Anterior cingulate cortex (tissue), 58 donors: ENCODE results near the gene COLQ.
"Not testable (repeated sequence)": the region's sequence is repeated elsewhere in the genome, so short reads cannot be mapped to it uniquely, and the experiment has no call there.

Experiments
- DNase-seq, 58 donors: peaks; one replicate each; lab custom pipeline; 2025; lab: John Stamatoyannopoulos, UW

COLQ gene

DNA sequence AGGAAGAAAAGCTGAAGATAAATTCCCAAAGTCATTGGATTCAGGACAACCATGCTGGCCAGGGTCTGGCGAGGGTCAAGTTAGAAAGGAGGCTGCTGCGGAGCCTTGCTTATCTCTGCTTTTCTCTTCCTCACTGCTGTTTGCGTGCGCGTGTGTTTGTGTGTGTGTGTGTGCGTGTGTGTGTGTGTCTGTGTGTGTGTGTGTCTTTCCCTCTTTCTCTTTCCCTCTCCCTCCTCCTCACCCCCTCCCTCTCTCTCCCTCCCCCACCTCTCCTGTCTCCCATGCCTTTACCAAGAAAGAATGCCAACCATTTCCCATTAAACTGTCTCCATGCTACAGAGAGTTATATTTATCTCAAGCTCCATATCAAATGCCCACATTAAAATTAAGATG, at the start of gene COLQ:
Gene COLQ (minus strand): TSS at position 134 of the 393 bp plus-strand sequence. CDS start 81 bp downstream, at position 53.
- no peak for DNase-seq

DNA sequence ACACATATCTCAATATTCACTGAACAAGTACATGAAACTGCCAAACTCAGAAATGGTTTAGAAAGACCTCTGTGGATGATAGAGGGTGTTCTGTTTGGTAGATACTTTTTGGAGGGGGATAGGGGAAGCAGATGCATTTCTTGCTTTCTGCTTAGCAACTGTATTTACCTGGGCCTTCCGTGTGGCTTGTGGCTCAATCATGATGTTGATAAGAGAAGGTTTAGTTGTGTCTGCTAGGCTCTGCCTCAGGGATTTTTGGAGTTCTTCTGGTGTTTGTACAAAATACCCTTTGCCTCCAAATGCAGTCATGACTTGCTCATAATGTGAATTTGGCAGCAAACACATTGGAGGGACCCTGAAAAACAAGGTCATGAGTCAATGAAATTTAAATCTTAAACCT, 41.7 kb upstream of the COLQ start:
- DNase-seq = no peak

DNA sequence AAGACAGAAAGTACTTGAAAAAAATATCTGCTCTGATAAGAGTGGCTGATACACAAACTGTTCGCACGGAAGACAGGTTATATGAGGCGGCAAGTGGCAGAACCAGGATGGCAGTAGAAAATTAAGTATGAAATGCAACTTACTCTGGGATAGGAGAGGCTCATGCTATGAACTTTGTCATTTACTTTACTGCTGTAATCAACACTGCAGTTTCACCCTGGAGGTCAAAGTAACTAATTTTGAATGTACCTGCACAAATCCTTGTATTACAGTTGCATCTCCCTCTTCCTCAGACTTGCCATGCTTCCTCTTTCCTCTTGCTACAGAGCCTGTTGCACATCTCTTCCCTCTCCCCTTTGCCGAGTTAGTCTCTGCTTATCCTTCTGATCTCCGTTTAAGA, 41.1 kb upstream of the COLQ start:
- DNase-seq = no peak

DNA sequence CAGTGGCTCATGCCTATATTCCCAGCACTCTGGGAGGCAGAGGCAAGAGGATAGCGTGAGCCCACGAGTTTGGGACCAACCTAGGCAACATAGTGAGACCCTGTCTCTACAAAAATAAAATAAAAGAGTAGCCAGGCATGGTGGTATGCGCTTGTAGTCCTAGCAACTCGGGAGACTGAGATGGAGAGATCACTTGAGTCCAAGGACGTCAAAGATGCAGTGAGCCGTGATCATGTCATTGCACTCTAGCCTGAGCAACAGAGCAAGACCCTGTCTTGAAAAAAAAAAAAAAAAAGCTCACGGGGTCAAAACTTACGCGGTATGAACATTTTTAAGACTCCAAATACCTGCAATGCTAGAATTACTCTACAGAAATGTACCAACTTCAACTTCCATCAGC, 37.1 kb upstream of the COLQ start:
- DNase-seq = no peak

DNA sequence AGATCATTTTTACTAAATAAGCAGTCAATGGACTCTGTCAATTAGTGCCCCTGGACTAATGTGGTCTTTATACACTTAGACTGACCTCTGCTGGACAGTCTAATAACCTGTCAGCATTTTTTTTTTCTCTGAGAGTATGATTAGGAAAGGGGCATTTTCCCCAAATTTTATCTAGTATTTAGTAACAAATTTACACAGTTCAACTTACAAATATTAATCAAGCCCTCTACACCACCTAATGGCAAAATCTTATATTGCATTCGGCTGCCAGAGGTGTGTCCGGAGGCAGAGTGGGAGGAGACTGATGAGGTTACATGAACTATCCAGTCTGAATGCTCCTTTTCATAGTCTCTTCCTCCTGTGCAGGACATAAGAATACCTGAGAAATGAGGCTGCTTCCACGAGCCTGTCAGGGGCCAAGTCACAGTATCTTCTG, 36.0 kb upstream of the COLQ start:
- peak in 4 of 58 donors; percentile 10 to 37 (median 24) for DNase-seq

DNA sequence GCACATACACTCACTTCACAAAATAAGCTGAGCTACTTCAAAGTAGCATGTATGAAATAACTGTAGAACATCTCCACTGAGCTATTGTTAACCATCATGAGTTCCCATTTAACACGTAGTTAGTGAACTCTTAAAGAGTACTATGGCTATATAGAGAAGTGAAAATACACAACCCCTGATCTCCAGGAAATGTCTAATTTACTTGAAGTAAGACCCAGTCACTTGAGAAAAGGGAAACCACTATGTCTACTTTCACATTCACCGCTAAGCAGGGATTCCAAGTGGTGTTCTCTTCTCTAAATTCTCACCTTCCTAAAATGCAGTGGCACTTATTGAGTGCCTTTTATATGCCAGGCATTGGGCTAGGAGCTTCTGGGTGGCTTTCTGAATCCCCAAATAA, 35.0 kb upstream of the COLQ start:
- DNase-seq = no peak

DNA sequence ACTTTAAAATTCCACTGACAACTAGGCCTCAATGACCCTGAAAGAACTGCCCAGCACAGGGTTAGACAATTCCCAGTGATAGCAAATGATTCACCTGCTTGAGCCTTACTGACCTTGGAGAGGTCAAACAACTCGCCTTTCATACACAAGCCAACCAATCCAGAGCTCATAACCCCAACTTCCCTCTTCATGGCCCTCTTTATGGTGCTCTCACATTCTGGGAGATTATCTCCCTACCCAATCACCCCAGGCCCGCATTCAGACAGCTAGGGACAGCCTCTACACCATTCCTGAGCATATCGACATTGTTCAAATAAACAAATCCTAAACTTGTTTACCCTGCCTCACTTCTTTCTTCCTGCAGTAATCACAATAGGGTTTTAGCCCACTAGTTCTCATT, 32.2 kb upstream of the COLQ start:
- no peak for DNase-seq

DNA sequence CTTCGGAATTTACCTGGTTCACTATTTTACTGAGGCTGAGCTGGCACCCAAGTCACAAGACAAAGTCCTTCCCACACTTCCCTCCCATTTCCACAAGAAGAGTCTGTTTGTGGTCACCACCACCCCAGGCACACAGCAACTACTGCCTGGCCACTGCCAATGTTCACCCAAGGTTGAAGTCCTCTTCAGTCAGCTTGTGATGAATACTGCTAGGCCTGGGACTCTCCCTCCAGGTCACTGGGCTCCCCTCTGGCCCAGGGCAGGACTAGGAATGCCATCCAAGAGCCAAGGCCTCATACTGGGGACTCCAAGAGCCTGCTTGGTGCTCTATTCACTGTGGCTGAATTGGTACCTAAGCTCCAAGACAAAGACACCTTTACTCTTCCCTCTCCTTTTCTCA, 30.4 kb upstream of the COLQ start:
- DNase-seq = no peak

DNA sequence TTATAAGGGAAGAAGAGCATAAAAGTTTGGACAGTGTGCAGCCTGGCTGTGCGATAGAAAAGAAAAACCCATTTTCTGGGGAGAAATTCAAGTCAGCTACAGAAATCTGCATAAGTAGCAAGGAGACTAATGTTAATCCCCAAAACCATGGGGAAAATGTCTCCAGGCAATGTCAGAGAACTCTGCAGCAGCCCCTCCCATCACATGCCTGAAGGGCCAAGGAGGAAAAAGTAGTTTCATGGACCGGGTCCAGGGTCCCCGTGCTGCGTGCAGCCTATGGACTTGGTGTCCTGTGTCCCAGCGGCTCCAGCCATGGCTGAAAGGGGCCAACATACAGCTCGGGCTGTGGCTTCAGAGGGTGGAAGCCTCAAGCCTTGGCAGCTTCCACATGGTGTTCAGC, 28.3 kb upstream of the COLQ start:
- DNase-seq = no peak

DNA sequence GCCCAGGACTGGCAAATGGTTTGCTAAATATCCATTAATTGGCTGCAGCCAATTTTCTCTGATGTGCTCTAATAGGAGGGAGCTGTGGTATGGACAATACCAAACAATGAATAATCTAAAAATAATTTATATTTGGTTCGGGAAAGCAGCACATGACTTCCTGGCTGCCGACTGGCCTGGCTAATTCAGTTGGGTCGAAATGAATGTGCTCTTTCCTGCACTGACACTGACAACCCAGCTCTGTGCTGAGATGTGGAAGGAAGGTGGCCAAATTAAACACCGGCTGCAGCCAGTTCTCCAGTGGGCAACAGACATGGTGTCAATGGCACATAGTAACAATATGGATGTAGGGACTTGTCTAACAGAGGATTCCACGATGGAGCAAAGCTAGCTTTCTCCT, 21.1 kb upstream of the COLQ start:
- DNase-seq = peak in 2 of 58 donors; percentile 5 to 12

DNA sequence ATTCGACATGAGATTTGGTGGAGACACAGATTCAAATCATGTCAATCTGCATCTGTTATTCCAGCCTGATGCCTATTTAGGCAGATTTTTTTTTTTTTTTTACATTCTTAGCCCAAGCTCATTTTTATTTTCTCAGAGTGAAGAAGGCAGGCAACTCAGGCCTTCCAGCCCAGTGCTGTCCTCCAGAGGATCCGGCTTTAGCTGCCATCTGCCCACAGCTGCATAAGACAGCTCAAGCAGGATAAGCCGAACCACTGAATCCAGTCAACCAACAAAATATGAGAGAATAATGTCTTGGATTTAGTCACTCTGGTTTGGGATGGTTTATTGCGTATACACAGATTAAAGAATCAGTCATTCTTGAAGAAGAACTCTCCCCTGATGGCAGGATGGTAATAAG, 19.9 kb upstream of the COLQ start:
- DNase-seq = no peak

DNA sequence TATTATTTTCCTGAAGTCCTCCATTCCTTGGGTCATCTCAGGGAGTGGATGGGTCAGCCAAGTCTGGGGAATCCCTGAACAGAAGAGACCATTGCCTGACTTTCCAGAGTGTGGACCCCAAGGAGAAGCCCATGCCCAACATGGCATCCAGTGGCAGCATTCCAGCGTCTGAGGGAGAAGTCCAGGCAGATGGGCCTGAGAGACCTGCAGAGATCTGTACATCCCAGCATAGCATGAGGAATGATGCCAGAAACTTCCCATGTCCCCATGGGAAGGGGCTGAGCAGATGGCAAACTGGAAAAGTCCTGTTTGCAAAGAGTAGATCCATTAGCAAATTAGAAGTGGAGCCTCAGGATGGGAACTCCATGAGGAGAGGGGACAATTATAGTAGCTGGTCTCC, 17.6 kb upstream of the COLQ start:
- DNase-seq = no peak

DNA sequence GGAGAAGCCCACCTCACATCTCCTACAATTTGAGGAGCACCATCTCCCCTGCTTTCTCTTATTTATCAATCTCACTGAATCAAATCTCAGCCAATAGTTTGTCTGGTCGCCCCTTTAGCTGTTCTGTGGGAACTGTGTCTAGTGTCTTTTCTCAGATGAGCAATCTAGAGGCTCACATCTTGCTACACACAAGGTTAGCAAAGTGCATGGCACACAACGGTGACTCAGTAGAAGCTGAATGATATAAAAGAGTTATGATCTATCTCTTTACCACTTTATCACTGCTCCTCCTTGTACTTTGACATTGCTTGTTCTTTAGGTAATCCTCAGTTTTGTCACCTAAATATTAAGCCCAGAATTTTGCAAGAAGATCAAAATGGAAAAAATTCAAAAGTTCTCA, 16.8 kb upstream of the COLQ start:
- DNase-seq = no peak

DNA sequence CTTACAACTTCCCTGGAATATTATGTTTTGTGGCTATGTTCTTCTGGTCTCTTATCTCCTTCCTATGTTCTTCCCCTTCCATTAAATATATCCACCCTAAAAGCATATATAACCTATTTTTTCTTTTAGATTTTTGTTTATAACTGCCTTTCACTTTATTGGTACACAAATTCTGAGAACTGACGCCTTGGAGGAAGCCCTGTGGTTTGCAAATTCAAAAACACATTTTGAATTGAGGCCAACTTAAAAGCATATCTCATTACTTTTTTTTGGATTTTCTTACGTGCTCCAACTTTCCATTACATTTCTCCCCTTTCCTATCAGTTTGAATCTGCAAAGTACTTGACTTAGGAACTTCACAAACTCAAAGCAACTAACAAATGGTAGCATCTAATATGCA, 15.3 kb upstream of the COLQ start:
- DNase-seq = no peak

DNA sequence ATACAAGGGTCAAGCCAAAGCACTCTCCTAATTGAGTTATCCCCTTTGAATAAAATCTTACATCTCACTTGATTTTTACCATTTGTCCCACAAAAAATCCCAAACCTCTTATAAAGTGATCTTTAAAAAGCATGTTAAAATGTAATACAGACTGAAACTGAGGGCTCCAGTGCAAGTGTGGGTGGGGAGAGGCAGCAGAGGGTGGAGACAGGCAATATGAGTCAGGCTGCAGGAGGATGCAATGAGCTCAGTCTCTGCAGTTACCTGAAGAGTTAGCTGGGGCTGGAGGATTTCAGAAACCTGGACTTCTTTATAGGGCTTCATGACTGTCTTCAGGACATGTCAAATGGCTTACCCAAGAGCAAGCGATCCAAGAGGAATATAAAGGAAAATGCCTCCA, 14.2 kb upstream of the COLQ start:
- DNase-seq = no peak

DNA sequence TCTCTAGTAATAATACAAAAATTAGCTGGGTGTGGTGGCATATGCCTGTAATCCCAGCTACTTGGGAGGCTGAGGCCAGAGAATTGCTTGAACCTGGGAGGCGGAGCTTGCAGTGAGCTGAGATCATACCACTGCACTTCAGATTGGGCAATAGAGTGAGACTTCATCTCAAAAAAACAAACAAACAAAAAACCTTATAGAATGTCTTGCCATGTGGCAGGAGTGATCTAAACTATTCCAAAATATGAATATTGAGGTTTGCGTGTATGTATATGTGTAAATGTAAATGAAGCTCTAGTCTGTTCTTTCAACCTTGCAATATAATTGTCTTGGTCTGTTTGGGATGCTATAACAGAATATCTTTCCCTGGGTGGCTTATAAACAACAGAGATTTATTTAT, 11.1 kb upstream of the COLQ start:
- not testable (repeated sequence) for DNase-seq

DNA sequence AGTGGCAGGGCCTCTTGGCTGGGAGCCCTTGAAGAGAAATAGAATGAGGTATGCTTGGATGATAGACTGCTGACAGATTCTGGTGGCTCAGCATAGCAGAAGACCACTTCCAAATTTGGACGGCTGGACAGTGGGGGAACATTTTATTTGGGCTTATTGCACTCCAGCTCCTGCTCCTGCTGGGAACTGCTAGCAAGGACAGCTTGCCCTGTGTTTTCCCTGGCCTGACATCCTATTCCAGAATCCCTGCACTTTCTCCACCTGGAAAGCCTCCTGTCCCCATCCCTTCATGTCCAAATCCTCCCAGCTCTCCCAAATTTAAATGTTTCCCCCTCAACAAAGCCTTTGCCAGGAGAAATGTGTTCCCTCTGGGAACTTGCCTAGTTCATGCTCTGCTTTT, 9.8 kb upstream of the COLQ start:
- no peak for DNase-seq

DNA sequence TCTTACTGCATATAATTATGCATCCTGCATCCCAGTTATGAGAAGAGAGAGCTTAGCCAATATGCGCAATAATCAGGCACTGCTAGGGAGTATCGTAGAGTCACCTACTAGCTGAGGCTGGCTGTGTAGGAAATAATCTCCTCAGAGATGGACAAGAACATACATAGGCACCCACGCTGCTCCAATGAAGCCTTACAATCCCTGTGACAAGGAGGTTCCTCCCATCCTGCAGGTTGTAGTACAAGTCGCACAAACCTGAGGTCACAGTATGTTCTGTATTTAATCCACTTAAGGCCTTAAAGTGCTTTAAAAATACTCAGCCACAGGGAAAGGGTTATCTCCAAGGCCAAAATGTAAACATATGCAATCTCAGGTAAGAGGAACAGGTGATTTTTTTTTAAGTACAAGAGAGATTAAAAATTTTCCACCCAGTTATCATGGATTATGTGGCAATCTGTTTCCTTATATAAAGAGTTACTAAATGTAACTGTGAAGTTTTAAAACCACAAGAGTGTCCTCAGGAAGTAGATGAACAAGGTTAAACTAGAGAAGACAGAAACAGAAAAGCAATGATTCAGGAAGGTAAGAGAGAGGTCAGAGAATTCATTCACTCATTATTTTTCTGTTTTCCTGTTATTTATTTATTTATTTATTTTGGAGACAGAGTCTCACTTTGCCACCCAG, 7.5 kb upstream of the COLQ start:
- no peak for DNase-seq

DNA sequence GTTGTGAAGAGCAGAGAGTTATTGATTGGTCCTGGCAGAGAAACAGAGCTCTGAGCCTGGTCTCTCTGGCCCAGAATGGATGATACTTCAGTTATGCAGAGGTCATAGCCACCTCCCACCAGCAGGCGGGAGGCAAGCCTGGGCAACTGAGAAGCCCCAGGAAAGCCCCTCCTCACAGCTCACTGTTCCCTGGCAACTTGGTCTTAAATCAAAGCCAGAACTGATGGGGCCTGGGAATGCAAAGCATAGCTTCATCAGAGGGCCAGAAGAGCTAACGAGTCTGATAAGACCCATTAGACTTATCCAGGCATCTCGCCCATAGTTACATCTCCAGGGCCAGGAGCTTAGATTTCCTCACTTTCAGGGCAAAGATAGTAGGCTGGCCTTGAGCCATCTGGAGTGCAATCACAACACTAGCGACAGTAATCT, 5.5 kb upstream of the COLQ start:
- no peak for DNase-seq

DNA sequence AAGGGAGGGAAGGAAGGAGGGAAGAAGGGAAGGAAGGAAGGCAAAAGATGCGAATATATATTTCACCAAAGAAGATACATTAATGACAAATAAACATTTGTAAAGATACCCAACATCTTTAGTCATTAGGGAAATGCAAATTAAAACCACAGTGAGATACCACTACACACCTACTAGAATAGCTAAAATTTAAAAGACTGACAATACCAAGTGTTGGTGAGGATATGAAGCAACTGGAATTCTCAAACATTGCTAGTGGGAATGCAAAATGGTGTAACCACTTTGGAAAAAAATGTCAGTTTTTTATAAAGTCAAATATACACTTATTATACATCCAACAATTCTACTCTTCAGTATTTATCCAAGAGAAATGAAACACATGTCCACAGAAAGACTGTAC, 4.3 kb upstream of the COLQ start:
- no peak for DNase-seq

DNA sequence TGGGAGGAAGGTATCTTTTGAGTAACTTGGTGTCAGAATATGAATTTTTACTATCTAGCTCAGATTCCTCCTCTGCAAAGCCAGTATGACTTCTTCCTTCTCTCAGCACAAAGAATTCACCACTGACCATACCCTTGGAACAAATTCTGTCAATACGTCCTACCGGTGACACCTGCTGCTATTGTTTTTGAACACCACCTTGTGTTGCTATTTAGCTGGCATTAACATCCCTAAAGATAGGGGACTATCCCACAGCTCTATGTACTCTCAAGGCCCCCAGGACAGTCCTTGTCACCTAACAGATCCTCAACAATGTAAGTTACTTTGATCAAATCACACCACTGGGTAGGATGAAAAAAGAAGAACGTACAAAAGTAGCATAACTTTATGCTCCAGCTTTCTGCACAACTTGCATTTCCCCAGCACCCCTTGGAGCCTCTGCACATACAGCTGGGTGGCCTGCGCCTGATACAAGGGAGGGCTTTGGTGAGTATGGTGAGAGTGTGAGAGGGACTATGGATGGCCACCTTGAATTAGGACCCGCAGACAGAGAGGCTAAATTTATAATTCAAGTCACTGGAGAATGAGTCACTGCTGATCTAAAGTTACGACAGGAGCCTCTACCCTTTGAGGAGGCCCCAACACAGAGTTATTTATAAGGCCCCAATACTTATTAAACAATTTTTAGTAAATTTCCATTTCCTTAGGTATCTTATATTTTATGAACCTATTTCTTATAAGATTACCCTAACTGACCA, 2.3 kb upstream of the COLQ start:
- no peak for DNase-seq

DNA sequence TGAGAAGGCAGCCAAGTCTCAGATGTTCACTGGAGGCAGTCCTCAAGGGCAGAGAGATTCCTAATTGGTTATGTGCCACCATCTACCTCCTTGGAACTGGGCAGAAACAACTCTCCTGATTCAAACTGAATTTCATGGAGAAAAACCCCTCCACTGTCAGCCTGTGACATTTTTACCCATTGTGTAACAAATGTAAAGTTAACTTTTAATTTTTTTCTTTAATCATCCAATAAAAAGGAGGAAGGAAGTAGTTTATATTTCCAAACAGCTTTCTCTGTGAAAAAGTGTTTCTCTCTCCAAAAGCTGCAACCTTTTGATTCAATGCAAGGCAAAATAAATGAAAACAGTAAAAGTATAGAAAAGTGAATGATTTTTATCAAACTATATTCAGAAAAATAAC, 510 bp upstream of the COLQ start:
- DNase-seq = no peak
